ENCODE data around the gene BRD4. TPM values are rescaled to one million over a fixed set of nuclear protein-coding genes. Genes with fewer than 3 reads are reported as not detected.

The BRD4 gene
- total and polyA plus RNA-seq, 2 of the 13 experiments (the other 11 are each of a cell fraction or from before 2014, with no cell fraction given): 10.5 to 11.4 TPM

DNA sequence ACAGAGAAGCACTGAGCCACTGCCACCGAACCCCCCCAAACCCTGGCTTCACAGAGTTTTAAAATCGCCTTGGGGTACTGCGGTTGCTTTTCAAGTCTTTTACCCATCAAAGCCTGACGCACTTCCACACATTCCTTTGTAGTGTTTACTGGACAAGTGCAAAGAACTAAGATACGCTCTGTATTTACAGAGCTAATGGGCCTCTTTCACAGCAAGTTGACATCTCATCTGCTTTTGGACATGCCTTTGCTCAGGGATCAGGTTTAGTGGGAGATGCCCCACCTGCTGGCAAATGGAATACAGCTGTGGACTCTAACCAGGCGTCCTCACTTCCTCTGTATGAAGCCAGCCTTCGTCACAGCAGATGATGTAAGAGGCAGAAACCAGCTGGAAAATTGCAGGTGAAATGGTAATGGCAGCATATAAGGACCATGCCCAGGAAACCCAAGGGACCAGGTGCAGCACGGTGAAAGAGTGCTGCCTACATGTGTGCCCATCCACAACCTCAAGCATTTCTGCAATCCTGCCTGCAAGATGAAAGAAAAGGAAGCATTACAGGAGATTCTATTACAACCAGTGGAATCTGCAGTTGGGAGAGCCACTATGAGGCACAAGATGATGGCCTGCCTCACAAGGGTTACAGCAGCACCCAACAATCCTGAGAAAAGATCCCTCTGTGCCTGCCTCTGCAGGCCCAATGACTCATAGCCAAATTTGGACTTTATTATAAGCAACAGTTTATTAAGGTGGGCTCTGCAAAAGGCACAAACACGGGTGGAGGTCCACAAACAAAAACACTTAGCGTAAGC, 34.7 kb downstream of the BRD4 start (continued):
- TF ChIP-seq KDM5A (IDR thresholded peaks at IDR 0.05; ENCODE audit: borderline replicate concordance, low read length) (no peak), SCMH1 (CRISPR knock-in tag; IDR thresholded peaks at IDR 0.05; ENCODE audit: borderline replicate concordance) (no peak), ZNF329 (CRISPR knock-in tag; IDR thresholded peaks at IDR 0.05; ENCODE audit: low read depth) (0 out of 2 replicates have a peak, but pooled peaks have one; percentile 57)
- TF ChIP-seq, protein P1, sequence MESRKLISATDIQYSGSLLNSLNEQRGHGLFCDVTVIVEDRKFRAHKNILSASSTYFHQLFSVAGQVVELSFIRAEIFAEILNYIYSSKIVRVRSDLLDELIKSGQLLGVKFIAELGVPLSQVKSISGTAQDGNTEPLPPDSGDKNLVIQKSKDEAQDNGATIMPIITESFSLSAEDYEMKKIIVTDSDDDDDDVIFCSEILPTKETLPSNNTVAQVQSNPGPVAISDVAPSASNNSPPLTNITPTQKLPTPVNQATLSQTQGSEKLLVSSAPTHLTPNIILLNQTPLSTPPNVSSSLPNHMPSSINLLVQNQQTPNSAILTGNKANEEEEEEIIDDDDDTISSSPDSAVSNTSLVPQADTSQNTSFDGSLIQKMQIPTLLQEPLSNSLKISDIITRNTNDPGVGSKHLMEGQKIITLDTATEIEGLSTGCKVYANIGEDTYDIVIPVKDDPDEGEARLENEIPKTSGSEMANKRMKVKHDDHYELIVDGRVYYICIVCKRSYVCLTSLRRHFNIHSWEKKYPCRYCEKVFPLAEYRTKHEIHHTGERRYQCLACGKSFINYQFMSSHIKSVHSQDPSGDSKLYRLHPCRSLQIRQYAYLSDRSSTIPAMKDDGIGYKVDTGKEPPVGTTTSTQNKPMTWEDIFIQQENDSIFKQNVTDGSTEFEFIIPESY (CRISPR knock-in tag; IDR thresholded peaks at IDR 0.05): peak; percentile 83
- TF ChIP-seq, protein P2, sequence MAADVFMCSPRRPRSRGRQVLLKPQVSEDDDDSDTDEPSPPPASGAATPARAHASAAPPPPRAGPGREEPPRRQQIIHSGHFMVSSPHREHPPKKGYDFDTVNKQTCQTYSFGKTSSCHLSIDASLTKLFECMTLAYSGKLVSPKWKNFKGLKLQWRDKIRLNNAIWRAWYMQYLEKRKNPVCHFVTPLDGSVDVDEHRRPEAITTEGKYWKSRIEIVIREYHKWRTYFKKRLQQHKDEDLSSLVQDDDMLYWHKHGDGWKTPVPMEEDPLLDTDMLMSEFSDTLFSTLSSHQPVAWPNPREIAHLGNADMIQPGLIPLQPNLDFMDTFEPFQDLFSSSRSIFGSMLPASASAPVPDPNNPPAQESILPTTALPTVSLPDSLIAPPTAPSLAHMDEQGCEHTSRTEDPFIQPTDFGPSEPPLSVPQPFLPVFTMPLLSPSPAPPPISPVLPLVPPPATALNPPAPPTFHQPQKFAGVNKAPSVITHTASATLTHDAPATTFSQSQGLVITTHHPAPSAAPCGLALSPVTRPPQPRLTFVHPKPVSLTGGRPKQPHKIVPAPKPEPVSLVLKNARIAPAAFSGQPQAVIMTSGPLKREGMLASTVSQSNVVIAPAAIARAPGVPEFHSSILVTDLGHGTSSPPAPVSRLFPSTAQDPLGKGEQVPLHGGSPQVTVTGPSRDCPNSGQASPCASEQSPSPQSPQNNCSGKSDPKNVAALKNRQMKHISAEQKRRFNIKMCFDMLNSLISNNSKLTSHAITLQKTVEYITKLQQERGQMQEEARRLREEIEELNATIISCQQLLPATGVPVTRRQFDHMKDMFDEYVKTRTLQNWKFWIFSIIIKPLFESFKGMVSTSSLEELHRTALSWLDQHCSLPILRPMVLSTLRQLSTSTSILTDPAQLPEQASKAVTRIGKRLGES (CRISPR knock-in tag; IDR thresholded peaks at IDR 0.05; ENCODE audit: borderline replicate concordance): no peak
- TF ChIP-seq, protein P3, sequence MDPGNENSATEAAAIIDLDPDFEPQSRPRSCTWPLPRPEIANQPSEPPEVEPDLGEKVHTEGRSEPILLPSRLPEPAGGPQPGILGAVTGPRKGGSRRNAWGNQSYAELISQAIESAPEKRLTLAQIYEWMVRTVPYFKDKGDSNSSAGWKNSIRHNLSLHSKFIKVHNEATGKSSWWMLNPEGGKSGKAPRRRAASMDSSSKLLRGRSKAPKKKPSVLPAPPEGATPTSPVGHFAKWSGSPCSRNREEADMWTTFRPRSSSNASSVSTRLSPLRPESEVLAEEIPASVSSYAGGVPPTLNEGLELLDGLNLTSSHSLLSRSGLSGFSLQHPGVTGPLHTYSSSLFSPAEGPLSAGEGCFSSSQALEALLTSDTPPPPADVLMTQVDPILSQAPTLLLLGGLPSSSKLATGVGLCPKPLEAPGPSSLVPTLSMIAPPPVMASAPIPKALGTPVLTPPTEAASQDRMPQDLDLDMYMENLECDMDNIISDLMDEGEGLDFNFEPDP (CRISPR knock-in tag; conservative IDR thresholded peaks at IDR 0.05): no peak
- TF ChIP-seq, protein P4, sequence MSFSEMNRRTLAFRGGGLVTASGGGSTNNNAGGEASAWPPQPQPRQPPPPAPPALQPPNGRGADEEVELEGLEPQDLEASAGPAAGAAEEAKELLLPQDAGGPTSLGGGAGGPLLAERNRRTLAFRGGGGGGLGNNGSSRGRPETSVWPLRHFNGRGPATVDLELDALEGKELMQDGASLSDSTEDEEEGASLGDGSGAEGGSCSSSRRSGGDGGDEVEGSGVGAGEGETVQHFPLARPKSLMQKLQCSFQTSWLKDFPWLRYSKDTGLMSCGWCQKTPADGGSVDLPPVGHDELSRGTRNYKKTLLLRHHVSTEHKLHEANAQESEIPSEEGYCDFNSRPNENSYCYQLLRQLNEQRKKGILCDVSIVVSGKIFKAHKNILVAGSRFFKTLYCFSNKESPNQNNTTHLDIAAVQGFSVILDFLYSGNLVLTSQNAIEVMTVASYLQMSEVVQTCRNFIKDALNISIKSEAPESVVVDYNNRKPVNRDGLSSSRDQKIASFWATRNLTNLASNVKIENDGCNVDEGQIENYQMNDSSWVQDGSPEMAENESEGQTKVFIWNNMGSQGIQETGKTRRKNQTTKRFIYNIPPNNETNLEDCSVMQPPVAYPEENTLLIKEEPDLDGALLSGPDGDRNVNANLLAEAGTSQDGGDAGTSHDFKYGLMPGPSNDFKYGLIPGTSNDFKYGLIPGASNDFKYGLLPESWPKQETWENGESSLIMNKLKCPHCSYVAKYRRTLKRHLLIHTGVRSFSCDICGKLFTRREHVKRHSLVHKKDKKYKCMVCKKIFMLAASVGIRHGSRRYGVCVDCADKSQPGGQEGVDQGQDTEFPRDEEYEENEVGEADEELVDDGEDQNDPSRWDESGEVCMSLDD (CRISPR knock-in tag; IDR thresholded peaks at IDR 0.05; ENCODE audit: borderline replicate concordance): peak; percentile 85; the same call in 1 of the 2 replicates
- TF ChIP-seq, protein P5, sequence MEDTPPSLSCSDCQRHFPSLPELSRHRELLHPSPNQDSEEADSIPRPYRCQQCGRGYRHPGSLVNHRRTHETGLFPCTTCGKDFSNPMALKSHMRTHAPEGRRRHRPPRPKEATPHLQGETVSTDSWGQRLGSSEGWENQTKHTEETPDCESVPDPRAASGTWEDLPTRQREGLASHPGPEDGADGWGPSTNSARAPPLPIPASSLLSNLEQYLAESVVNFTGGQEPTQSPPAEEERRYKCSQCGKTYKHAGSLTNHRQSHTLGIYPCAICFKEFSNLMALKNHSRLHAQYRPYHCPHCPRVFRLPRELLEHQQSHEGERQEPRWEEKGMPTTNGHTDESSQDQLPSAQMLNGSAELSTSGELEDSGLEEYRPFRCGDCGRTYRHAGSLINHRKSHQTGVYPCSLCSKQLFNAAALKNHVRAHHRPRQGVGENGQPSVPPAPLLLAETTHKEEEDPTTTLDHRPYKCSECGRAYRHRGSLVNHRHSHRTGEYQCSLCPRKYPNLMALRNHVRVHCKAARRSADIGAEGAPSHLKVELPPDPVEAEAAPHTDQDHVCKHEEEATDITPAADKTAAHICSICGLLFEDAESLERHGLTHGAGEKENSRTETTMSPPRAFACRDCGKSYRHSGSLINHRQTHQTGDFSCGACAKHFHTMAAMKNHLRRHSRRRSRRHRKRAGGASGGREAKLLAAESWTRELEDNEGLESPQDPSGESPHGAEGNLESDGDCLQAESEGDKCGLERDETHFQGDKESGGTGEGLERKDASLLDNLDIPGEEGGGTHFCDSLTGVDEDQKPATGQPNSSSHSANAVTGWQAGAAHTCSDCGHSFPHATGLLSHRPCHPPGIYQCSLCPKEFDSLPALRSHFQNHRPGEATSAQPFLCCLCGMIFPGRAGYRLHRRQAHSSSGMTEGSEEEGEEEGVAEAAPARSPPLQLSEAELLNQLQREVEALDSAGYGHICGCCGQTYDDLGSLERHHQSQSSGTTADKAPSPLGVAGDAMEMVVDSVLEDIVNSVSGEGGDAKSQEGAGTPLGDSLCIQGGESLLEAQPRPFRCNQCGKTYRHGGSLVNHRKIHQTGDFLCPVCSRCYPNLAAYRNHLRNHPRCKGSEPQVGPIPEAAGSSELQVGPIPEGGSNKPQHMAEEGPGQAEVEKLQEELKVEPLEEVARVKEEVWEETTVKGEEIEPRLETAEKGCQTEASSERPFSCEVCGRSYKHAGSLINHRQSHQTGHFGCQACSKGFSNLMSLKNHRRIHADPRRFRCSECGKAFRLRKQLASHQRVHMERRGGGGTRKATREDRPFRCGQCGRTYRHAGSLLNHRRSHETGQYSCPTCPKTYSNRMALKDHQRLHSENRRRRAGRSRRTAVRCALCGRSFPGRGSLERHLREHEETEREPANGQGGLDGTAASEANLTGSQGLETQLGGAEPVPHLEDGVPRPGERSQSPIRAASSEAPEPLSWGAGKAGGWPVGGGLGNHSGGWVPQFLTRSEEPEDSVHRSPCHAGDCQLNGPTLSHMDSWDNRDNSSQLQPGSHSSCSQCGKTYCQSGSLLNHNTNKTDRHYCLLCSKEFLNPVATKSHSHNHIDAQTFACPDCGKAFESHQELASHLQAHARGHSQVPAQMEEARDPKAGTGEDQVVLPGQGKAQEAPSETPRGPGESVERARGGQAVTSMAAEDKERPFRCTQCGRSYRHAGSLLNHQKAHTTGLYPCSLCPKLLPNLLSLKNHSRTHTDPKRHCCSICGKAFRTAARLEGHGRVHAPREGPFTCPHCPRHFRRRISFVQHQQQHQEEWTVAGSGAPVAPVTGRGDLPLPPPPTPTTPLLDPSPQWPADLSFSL (CRISPR knock-in tag; IDR thresholded peaks at IDR 0.05): no peak
- TF ChIP-seq, protein P6, sequence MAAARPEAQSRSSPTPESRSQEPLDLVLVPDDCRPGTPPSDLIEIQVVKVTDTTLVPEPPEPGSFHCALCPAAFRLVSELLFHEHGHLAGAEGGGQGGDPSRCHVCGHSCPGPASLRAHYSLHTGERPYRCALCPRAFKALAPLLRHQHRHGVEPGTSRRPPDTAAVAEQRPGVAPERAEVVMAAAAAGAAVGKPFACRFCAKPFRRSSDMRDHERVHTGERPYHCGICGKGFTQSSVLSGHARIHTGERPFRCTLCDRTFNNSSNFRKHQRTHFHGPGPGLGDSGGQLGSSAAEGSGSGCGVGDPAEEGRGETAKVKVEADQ (CRISPR knock-in tag; IDR thresholded peaks at IDR 0.05; ENCODE audit: borderline replicate concordance): no peak
